ENCODE measurements around the gene COMT.

- no peak for TF ChIP-seq CTCF (IDR thresholded peaks at IDR 0.05)
- TF ChIP-seq POLR2A (IDR thresholded peaks at IDR 0.05): no peak
Measured at GRCh38 chr22:19897726-19898125, 43.8 kb upstream of the COMT start.

Measured in transverse colon (tissue), 3 donors.